OCI-LY7 (cell line): ENCODE results near the gene PLK2. TPM values are rescaled to one million over a fixed set of nuclear protein-coding genes. Genes with fewer than 3 reads are reported as not detected.

Source experiments
- BruUV-seq: library from RNA; stranded (reverse); fragments of 400-500 nt; replicated peaks from 2 replicates; lab custom pipeline; 2021; lab: Mats Ljungman, UMichigan
- CTCF ChIA-PET: fragments of 300-600 bp; sonication (Branson Sonifier 250); formaldehyde crosslinking; loops from one replicate; lab custom pipeline; 2022; ENCODE audit warnings: antibody characterized with exemption; ENCODE audit not compliant: unreplicated experiment; lab: Charles Lee
- POLR2A ChIA-PET: fragments of 300-600 bp; sonication (Branson Sonifier 250); formaldehyde crosslinking; loops from one replicate; lab custom pipeline; 2022; ENCODE audit warnings: antibody characterized with exemption; lab: Charles Lee
- DNase-seq: peaks from one replicate; pipeline ENCODE4 v3.0.0-alpha.2; 2015; ENCODE audit warnings: low spot score
- H2AFZ ChIP-seq: fragments of 200-600 bp; sonication (generic), shearing (Covaris generic); 2 replicates; pipeline ENCODE4 v1.6.1; 2014; ENCODE audit warnings: mild to moderate bottlenecking, antibody characterized with exemption, low read length, moderate library complexity
- H3K27ac ChIP-seq: fragments of 200-600 bp; sonication (generic); 2 replicates; pipeline ENCODE4 v1.5.1; 2014; ENCODE audit warnings: mixed run types, low read depth, mild to moderate bottlenecking, moderate library complexity, low read length, inconsistent platforms; ENCODE audit not compliant: poor library complexity, severe bottlenecking
- H3K36me3 ChIP-seq: fragments of 200-600 bp; sonication (generic); 2 replicates; pipeline ENCODE4 v1.6.1; 2014; ENCODE audit warnings: mild to moderate bottlenecking, antibody characterized with exemption, low read length, moderate library complexity, mixed read lengths; ENCODE audit not compliant: insufficient read depth
- H3K4me1 ChIP-seq: fragments of 200-600 bp; sonication (generic); 2 replicates; pipeline ENCODE4 v1.5.1; 2014; ENCODE audit warnings: mild to moderate bottlenecking, low read length; ENCODE audit not compliant: insufficient read depth, poor library complexity, severe bottlenecking
- H3K4me2 ChIP-seq: fragments of 200-600 bp; sonication (generic); 2 replicates; pipeline ENCODE4 v1.6.1; 2014; ENCODE audit warnings: mild to moderate bottlenecking, low read length
- H3K4me3 ChIP-seq: fragments of 200-600 bp; sonication (generic); 2 replicates; pipeline ENCODE4 v1.5.1; 2014; ENCODE audit warnings: mild to moderate bottlenecking, low read depth, low read length; ENCODE audit not compliant: poor library complexity, severe bottlenecking
- H3K79me2 ChIP-seq: fragments of 200-600 bp; sonication (generic); 2 replicates; pipeline ENCODE4 v1.6.1; 2016; ENCODE audit warnings: low read depth, mild to moderate bottlenecking, low read length, moderate library complexity, mixed read lengths; ENCODE audit not compliant: insufficient read depth
- H3K9me2 ChIP-seq: fragments of 200-600 bp; sonication (generic); 2 replicates; pipeline ENCODE4 v1.6.1; 2016; ENCODE audit warnings: mild to moderate bottlenecking, low read length, mixed read lengths; ENCODE audit not compliant: insufficient read depth
- H3K9me3 ChIP-seq: fragments of 200-600 bp; sonication (generic); 2 replicates; pipeline ENCODE4 v1.6.1; 2014; ENCODE audit warnings: mild to moderate bottlenecking, mixed run types, low read length, mixed read lengths
- H4K20me1 ChIP-seq: fragments of 200-600 bp; sonication (generic); 2 replicates; pipeline ENCODE4 v1.6.1; 2014; ENCODE audit warnings: mild to moderate bottlenecking, antibody characterized with exemption, low read length, moderate library complexity, mixed read lengths; ENCODE audit not compliant: insufficient read depth
- CTCF ChIP-seq: fragments of 200-600 bp; sonication (generic); conservative IDR thresholded peaks from 2 replicates; pipeline ENCODE4 v1.5.1; 2014; ENCODE audit warnings: mild to moderate bottlenecking, antibody characterized with exemption, low read length, moderate library complexity, mixed read lengths
- EZH2phosphoT487 ChIP-seq: fragments of 200-600 bp; sonication (generic); IDR thresholded peaks from 2 replicates; pipeline ENCODE4 v1.6.1; 2018; ENCODE audit warnings: low read depth, borderline replicate concordance, mild to moderate bottlenecking, mixed run types, antibody characterized with exemption, low read length, moderate library complexity, mixed read lengths
- intact Hi-C: fragments of 100-400 bp; cut with micrococcal nuclease; formaldehyde crosslinking; loops from one replicate; pipeline ENCODE4 v1.10.0; 2022; ENCODE audit not compliant: unreplicated experiment
- total RNA-seq, 2 experiments: library from RNA; depleted of rRNA in 1 of 2; stranded (reverse); fragments of >200 nt in 1 of 2; shearing (Covaris generic) in 1 of 2; gene quantifications; 2 replicates each; pipeline ENCODE4 v1.2.3, GENCODE V29; 2014 to 2022

PLK2 gene
- total RNA-seq, 2 experiments from 2014 or later = 0.19 to 0.59 TPM

- Histone ChIP-seq H3K79me2 (no peaks in the 10 kb centered on the region), H3K27ac (no peak overlapping the region), H3K4me1 (no peaks in the 10 kb centered on the region), H3K36me3 (no peaks in the 10 kb centered on the region), H3K9me2 (no peaks in the 10 kb centered on the region), H4K20me1 (no peaks in the 10 kb centered on the region), H3K4me3 (no peak overlapping the region), H2AFZ (no peak overlapping the region), H3K9me3 (no peaks in the 10 kb centered on the region), H3K4me2 (no peak overlapping the region)
- intact Hi-C loops = no loop called here
- no TSS peak for BruUV-seq
- CTCF ChIA-PET = no interaction called here
- DNase-seq = no peak
- POLR2A ChIA-PET = no interaction called here
- TF ChIP-seq CTCF = no peak
- TF ChIP-seq EZH2phosphoT487 = no peak
Measured at GRCh38 chr5:58410441-58410840, 49.4 kb downstream of the PLK2 start.

DNA sequence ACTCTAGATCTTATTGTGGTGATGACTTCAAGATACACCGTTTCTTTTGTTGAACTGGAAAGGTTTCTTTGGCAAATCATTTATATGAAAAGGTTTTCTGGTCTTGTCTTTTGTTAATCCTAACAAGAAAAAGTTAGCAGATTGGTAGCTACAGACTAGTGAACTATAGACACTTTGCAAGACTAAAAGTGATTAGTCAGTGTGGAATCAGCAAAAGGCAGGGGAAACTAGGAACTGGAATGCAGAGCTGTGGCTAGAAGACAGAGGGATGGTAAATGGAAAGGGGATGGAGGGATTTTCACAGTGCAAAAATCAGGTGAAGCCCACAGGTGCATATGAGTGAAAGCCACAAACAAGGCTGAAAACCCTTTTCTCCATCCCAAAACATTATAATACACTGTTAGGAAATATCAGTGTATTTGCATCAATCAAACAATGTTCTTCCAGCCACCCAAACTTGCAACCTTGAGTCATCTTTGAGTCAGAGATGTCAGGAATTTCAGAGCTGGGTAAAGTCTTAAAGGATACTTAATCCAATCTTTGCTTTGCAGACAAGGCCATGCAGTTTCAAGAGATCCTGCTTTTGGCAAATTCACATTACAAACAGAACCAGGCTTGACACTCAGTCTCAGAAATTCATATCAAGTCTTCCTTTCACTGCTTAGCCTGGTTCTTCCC is 52.7 kb downstream of the PLK2 start:
- POLR2A ChIA-PET = no interaction called here
- CTCF ChIA-PET = no interaction called here
- no TSS peak for BruUV-seq

More for the DNA sequence above, 52.7 kb downstream of the PLK2 start:
- Histone ChIP-seq H2AFZ (no peak overlapping the region), H3K9me3 (no peaks in the 10 kb centered on the region), H3K9me2 (no peaks in the 10 kb centered on the region), H3K79me2 (no peaks in the 10 kb centered on the region), H4K20me1 (no peaks in the 10 kb centered on the region), H3K36me3 (no peaks in the 10 kb centered on the region), H3K27ac (no peak overlapping the region), H3K4me2 (no peak overlapping the region), H3K4me3 (no peak overlapping the region), H3K4me1 (no peaks in the 10 kb centered on the region)
- no peak for TF ChIP-seq EZH2phosphoT487
- no peak for TF ChIP-seq CTCF
- intact Hi-C loops = no loop called here
- DNase-seq = no peak
